ENCODE measurements around the gene SFMBT2. TPM values are rescaled to one million over a fixed set of nuclear protein-coding genes. Genes with fewer than 3 reads are reported as not detected.

The SFMBT2 gene
- total RNA-seq, 1 donor from 2014 or later = 2.7 TPM

GRCh38 chr10:7351894-7352293 is 58.9 kb downstream of the SFMBT2 start:
- Mint-ChIP-seq H3K4me1 (ENCODE audit: unreplicated experiment) (no peaks in the 10 kb centered on the region), H3K9me3 (ENCODE audit: unreplicated experiment) (no peaks in the 10 kb centered on the region), H3K36me3 (ENCODE audit: unreplicated experiment) (no peaks in the 10 kb centered on the region), H3K4me3 (ENCODE audit: unreplicated experiment) (no peak overlapping the region), H3K27me3 (ENCODE audit: unreplicated experiment) (no peaks in the 10 kb centered on the region), H3K27ac (ENCODE audit: unreplicated experiment) (no peak overlapping the region)
- no peak for TF ChIP-seq CTCF (IDR thresholded peaks at IDR 0.05)
- DNase-seq (ENCODE audit: extremely low spot score, unreplicated experiment) = no peak

- Mint-ChIP-seq H3K4me1 (ENCODE audit: unreplicated experiment) (no peaks in the 10 kb centered on the region), H3K4me3 (ENCODE audit: unreplicated experiment) (no peak overlapping the region), H3K36me3 (ENCODE audit: unreplicated experiment) (no peaks in the 10 kb centered on the region), H3K9me3 (ENCODE audit: unreplicated experiment) (no peaks in the 10 kb centered on the region), H3K27me3 (ENCODE audit: unreplicated experiment) (no peaks in the 10 kb centered on the region), H3K27ac (ENCODE audit: unreplicated experiment) (no peak overlapping the region)
- TF ChIP-seq CTCF (IDR thresholded peaks at IDR 0.05) = no peak
- peak; percentile 2 for DNase-seq (ENCODE audit: extremely low spot score, unreplicated experiment)
Observed at GRCh38 chr10:7350541-7351195, 60.2 kb downstream of the SFMBT2 start.

DNA sequence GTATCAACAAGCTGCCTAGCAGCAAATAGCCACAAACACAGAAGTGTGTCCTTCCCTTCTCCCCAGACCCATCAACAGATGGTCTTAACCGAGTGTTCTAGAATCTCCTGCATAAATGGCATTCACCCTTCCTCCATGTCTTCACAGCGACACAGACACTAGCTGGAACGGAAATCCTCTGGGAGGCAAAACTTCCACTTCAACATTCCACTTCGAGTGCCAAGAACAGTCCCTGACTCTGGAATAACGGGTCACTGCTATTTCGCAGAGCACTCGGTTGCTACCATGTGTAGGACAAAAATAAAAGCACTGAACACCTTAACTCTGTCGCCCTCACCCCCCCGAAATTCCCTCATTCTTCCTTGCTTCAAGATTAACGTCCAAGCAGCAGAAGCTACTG is 65.1 kb downstream of the SFMBT2 start:
- no peak for DNase-seq (ENCODE audit: extremely low spot score, unreplicated experiment)
- Mint-ChIP-seq H3K4me3 (ENCODE audit: unreplicated experiment) (no peak overlapping the region), H3K36me3 (ENCODE audit: unreplicated experiment) (no peaks in the 10 kb centered on the region), H3K27me3 (ENCODE audit: unreplicated experiment) (no peaks in the 10 kb centered on the region), H3K27ac (ENCODE audit: unreplicated experiment) (no peak overlapping the region), H3K4me1 (ENCODE audit: unreplicated experiment) (no peaks in the 10 kb centered on the region), H3K9me3 (ENCODE audit: unreplicated experiment) (no peaks in the 10 kb centered on the region)
- no peak for TF ChIP-seq CTCF (IDR thresholded peaks at IDR 0.05)

GRCh38 chr10:7343040-7343439 is 67.8 kb downstream of the SFMBT2 start:
- Mint-ChIP-seq H3K27me3 (ENCODE audit: unreplicated experiment) (no peaks in the 10 kb centered on the region), H3K4me3 (ENCODE audit: unreplicated experiment) (no peak overlapping the region)

More at GRCh38 chr10:7343040-7343439, 67.8 kb downstream of the SFMBT2 start:
- H3K27ac Mint-ChIP-seq (ENCODE audit: unreplicated experiment) = no peak overlapping the region
- no peaks in the 10 kb centered on the region for H3K9me3 Mint-ChIP-seq (ENCODE audit: unreplicated experiment)
- no peaks in the 10 kb centered on the region for H3K36me3 Mint-ChIP-seq (ENCODE audit: unreplicated experiment)
- no peaks in the 10 kb centered on the region for H3K4me1 Mint-ChIP-seq (ENCODE audit: unreplicated experiment)
- no peak for DNase-seq (ENCODE audit: extremely low spot score, unreplicated experiment)
- TF ChIP-seq CTCF (IDR thresholded peaks at IDR 0.05) = no peak
